GM18517 (cell line): ENCODE data around the gene MTURN.
A peak's percentile ranks its signal among the peaks of the same experiment; 100 is the strongest.

Experiments
- ATAC-seq: cut with Tn5 transposase; IDR thresholded peaks from one replicate; pipeline ENCODE4 v1.9.1; 2021; ENCODE audit warnings: mild to moderate bottlenecking, moderate library complexity; ENCODE audit not compliant: unreplicated experiment

The MTURN gene

GRCh38 chr7:30201161-30201666, 66.4 kb downstream of the MTURN start:
- ATAC-seq: peak; percentile 84

- ATAC-seq: no peak
These were observed 67.1 kb downstream of the MTURN start for GRCh38 chr7:30201921-30202320.

GRCh38 chr7:30202671-30203070, 67.9 kb downstream of the MTURN start:
- no peak for ATAC-seq

- no peak for ATAC-seq
These were observed 71.7 kb downstream of the MTURN start for GRCh38 chr7:30206491-30206890.

- ATAC-seq: no peak
These were observed 72.2 kb downstream of the MTURN start for GRCh38 chr7:30206942-30207341.

GRCh38 chr7:30207376-30207775, 72.6 kb downstream of the MTURN start:
- ATAC-seq: no peak

- ATAC-seq: no peak
These were observed 75.2 kb downstream of the MTURN start for GRCh38 chr7:30209951-30210350.
